Mammary epithelial cell (primary cell): Measurements from ENCODE around the gene TRMT10A.

Source experiments
- CTCF ChIP-seq, 2 donors: IDR thresholded peaks in 1 of 2; conservative IDR thresholded peaks in 1 of 2; 2 replicates each; pipeline ENCODE4 v1.5.1; 2011 to 2012; ENCODE audit warnings: inconsistent platforms in 2 of 2, low read length in 2 of 2, mild to moderate bottlenecking in 2 of 2, control low read depth in 1 of 2, low read depth in 1 of 2; ENCODE audit not compliant: insufficient read depth in 1 of 2; ENCODE audit errors: extremely low read depth in 1 of 2
- EZH2 ChIP-seq: IDR thresholded peaks from 2 replicates; pipeline ENCODE4 v1.6.1; 2012; ENCODE audit warnings: low read length, inconsistent platforms, borderline replicate concordance

GRCh38 chr4:99507349-99507748 lies 56.5 kb downstream of the TRMT10A start:
- TF ChIP-seq CTCF (conservative IDR thresholded peaks at IDR 0.05 in 1 of 2, IDR thresholded peaks at IDR 0.05 in 1 of 2; ENCODE audit: extremely low read depth in 1 of 2, insufficient read depth in 1 of 2, low read depth in 1 of 2, low read length in 2 of 2) (no peak), EZH2 (no peak)
